Measurements from ENCODE around the gene SPART.

DNA sequence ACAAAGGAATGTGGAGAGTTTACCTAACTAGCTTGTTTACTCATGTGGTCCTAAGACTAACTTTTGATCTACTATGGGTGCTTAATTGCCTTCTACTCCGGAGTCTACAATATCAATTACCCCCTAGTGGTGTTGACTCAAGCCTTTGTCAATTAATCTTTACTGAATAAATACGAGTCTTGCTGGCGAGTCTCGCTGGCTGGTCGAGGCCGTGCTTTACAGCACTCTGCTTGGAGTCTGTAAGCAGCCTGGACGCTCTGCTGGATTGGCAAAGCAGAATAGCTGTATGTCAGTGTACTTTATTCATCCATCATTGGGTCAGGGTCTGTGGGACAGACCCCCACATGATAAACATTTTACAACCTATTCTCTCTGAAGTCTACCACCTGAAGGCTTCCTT is 9.9 kb upstream of the SPART start:
- no peak for TF ChIP-seq EZH2 (IDR thresholded peaks at IDR 0.05; ENCODE audit: low read length, missing control alignments)
- TF ChIP-seq, protein P1, sequence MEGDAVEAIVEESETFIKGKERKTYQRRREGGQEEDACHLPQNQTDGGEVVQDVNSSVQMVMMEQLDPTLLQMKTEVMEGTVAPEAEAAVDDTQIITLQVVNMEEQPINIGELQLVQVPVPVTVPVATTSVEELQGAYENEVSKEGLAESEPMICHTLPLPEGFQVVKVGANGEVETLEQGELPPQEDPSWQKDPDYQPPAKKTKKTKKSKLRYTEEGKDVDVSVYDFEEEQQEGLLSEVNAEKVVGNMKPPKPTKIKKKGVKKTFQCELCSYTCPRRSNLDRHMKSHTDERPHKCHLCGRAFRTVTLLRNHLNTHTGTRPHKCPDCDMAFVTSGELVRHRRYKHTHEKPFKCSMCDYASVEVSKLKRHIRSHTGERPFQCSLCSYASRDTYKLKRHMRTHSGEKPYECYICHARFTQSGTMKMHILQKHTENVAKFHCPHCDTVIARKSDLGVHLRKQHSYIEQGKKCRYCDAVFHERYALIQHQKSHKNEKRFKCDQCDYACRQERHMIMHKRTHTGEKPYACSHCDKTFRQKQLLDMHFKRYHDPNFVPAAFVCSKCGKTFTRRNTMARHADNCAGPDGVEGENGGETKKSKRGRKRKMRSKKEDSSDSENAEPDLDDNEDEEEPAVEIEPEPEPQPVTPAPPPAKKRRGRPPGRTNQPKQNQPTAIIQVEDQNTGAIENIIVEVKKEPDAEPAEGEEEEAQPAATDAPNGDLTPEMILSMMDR (conservative IDR thresholded peaks at IDR 0.05 in 1 of 2, IDR thresholded peaks at IDR 0.05 in 1 of 2; ENCODE audit: low read depth in 1 of 2, low read length in 2 of 2) = no peak
